GM18870 (cell line): ENCODE data around the gene PABPN1L.
"Not testable (repeated sequence)": the region's sequence is repeated elsewhere in the genome, so short reads cannot be mapped to it uniquely, and the experiment has no call there.

Experiments used
- ATAC-seq: cut with Tn5 transposase; IDR thresholded peaks from one replicate; pipeline ENCODE4 v1.9.1; 2021; ENCODE audit warnings: moderate library complexity; ENCODE audit not compliant: unreplicated experiment

Gene PABPN1L

GRCh38 chr16:88833086-88833485 lies 33.4 kb downstream of the PABPN1L start:
- ATAC-seq = no peak

- no peak for ATAC-seq
Observed at GRCh38 chr16:88831838-88832237, 34.6 kb downstream of the PABPN1L start.

GRCh38 chr16:88830783-88831182 lies 35.7 kb downstream of the PABPN1L start:
- ATAC-seq = no peak

GRCh38 chr16:88830258-88830657 lies 36.2 kb downstream of the PABPN1L start:
- no peak for ATAC-seq

GRCh38 chr16:88828711-88829110 lies 37.7 kb downstream of the PABPN1L start:
- ATAC-seq = no peak

- no peak for ATAC-seq
Observed at GRCh38 chr16:88827727-88828126, 38.7 kb downstream of the PABPN1L start.

- no peak for ATAC-seq
Observed at GRCh38 chr16:88826070-88826840, 40.2 kb downstream of the PABPN1L start.

GRCh38 chr16:88825146-88825545 lies 41.3 kb downstream of the PABPN1L start:
- ATAC-seq = no peak

- no peak for ATAC-seq
Observed at GRCh38 chr16:88824256-88825077, 42.0 kb downstream of the PABPN1L start.

- ATAC-seq = not testable (repeated sequence)
Observed at GRCh38 chr16:88823646-88824045, 42.8 kb downstream of the PABPN1L start.

- ATAC-seq = no peak
Observed at GRCh38 chr16:88822281-88823040, 44.0 kb downstream of the PABPN1L start.

- ATAC-seq = no peak
Observed at GRCh38 chr16:88821168-88821850, 45.2 kb downstream of the PABPN1L start.

GRCh38 chr16:88820385-88821025 lies 46.0 kb downstream of the PABPN1L start:
- ATAC-seq = no peak

GRCh38 chr16:88819126-88819525 lies 47.3 kb downstream of the PABPN1L start:
- ATAC-seq = no peak

GRCh38 chr16:88818575-88818874 lies 47.9 kb downstream of the PABPN1L start:
- ATAC-seq = no peak

GRCh38 chr16:88817785-88818574 lies 48.5 kb downstream of the PABPN1L start:
- no peak for ATAC-seq

- no peak for ATAC-seq
Observed at GRCh38 chr16:88816736-88817535, 49.5 kb downstream of the PABPN1L start.

- no peak for ATAC-seq
Observed at GRCh38 chr16:88815901-88816589, 50.4 kb downstream of the PABPN1L start.
